ENCODE data around the gene GRIP2. TPM values are rescaled to one million over a fixed set of nuclear protein-coding genes. Genes with fewer than 3 reads are reported as not detected.

GRIP2 gene
- total and polyA plus RNA-seq, 10 donors: 0.15 to 3.7 (median 1.2) TPM

- DNase-seq: peak; percentile 65
- Histone ChIP-seq H3K4me1 (peaks cover 0 to 24% (median 0%) of the 10 kb centered on the region in 6 donors), H3K36me3 (no peaks in the 10 kb centered on the region), H3K9me3 (no peaks in the 10 kb centered on the region), H3K27ac (no peak overlapping the region), H3K27me3 (replicated peaks in 1 of 7) (peaks cover 0 to 7% (median 0%) of the 10 kb centered on the region in 7 donors), H3K4me3 (no peak overlapping the region)
- no peak for TF ChIP-seq POLR2A (IDR thresholded peaks at IDR 0.05)
- no peak for TF ChIP-seq POLR2AphosphoS5 (IDR thresholded peaks at IDR 0.05)
- intact Hi-C loops (cut with DNase I; ENCODE audit: low total_unique reads): no loop called here
- 88 to 94% (median 90%) methylated on average over 8 to 10 of the region's 10 CpGs for WGBS, 5 donors
These were observed 2.3 kb downstream of the GRIP2 start for GRCh38 chr3:14537590-14538450.

GRCh38 chr3:14536837-14537589 is 3.1 kb downstream of the GRIP2 start:
- no peak for TF ChIP-seq POLR2A (IDR thresholded peaks at IDR 0.05)
- TF ChIP-seq POLR2AphosphoS5 (IDR thresholded peaks at IDR 0.05): no peak
- TF ChIP-seq CTCF (IDR thresholded peaks at IDR 0.05 in 8 of 11, conservative IDR thresholded peaks at IDR 0.05 in 3 of 11): no peak
- H3K9me3 ChIP-seq: no peaks in the 10 kb centered on the region
- peak; percentile 37 for DNase-seq
- H3K4me3 ChIP-seq: no peak overlapping the region
- peaks cover 0 to 29% (median 0%) of the 10 kb centered on the region in 6 donors for H3K4me1 ChIP-seq
- no peak overlapping the region for H3K27ac ChIP-seq
- WGBS, 5 donors: 86 to 94% (median 90%) methylated on average over 12 of the region's 12 CpGs
- peaks cover 0 to 14% (median 0%) of the 10 kb centered on the region in 7 donors for H3K27me3 ChIP-seq (replicated peaks in 1 of 7)
- intact Hi-C loops (cut with DNase I; ENCODE audit: low total_unique reads): no loop called here
- no peaks in the 10 kb centered on the region for H3K36me3 ChIP-seq

- intact Hi-C loops (cut with DNase I; ENCODE audit: low total_unique reads): no loop called here
- no peak for TF ChIP-seq CTCF (IDR thresholded peaks at IDR 0.05 in 8 of 11, conservative IDR thresholded peaks at IDR 0.05 in 3 of 11)
- TF ChIP-seq POLR2AphosphoS5 (IDR thresholded peaks at IDR 0.05): no peak
- no peak for TF ChIP-seq POLR2A (IDR thresholded peaks at IDR 0.05)
- Histone ChIP-seq H3K4me1 (peaks cover 0 to 29% (median 0%) of the 10 kb centered on the region in 6 donors), H3K9me3 (no peaks in the 10 kb centered on the region), H3K4me3 (no peak overlapping the region), H3K27ac (no peak overlapping the region), H3K27me3 (replicated peaks in 1 of 7) (peaks cover 0 to 18% (median 0%) of the 10 kb centered on the region in 7 donors), H3K36me3 (no peaks in the 10 kb centered on the region)
- DNase-seq: peak; percentile 47
- 90 to 96% (median 93%) methylated on average over 7 to 10 of the region's 10 CpGs for WGBS, 5 donors
These were observed 3.9 kb downstream of the GRIP2 start for GRCh38 chr3:14536055-14536815.

GRCh38 chr3:14535616-14536015 is 4.5 kb downstream of the GRIP2 start:
- Histone ChIP-seq H3K9me3 (no peaks in the 10 kb centered on the region), H3K36me3 (no peaks in the 10 kb centered on the region), H3K4me3 (no peak overlapping the region), H3K27me3 (replicated peaks in 1 of 7) (peaks cover 0 to 18% (median 0%) of the 10 kb centered on the region in 7 donors), H3K4me1 (peaks cover 0 to 29% (median 0%) of the 10 kb centered on the region in 6 donors), H3K27ac (no peak overlapping the region)
- intact Hi-C loops (cut with DNase I; ENCODE audit: low total_unique reads): no loop called here
- TF ChIP-seq POLR2A (IDR thresholded peaks at IDR 0.05) (no peak), POLR2AphosphoS5 (IDR thresholded peaks at IDR 0.05) (no peak), CTCF (IDR thresholded peaks at IDR 0.05 in 8 of 11, conservative IDR thresholded peaks at IDR 0.05 in 3 of 11) (no peak)
- DNase-seq: peak; percentile 56
- WGBS, 5 donors: 71 to 82% (median 79%) methylated on average over 4 to 6 of the region's 6 CpGs

Data from spleen (tissue), 11 donors.